MM.1S (cell line): Measurements from ENCODE around the gene PHLPP2.

ENCODE experiments used
- DNase-seq: peaks from one replicate; pipeline ENCODE4 v3.0.0-alpha.2; 2015
- H2AFZ ChIP-seq: fragments of 300-600 bp; sonication (generic); 2 replicates; pipeline ENCODE4 v1.6.0; 2016; ENCODE audit warnings: antibody characterized with exemption, low read length
- H3F3A ChIP-seq: fragments of 300-600 bp; sonication (generic); 2 replicates; pipeline ENCODE4 v1.6.1; 2016; ENCODE audit warnings: mild to moderate bottlenecking, antibody characterized with exemption, low read length, moderate library complexity, mixed read lengths; ENCODE audit not compliant: insufficient read depth
- H3K27ac ChIP-seq: fragments of 300-600 bp; sonication (generic); 2 replicates; pipeline ENCODE4 v1.5.1; 2016; ENCODE audit warnings: mild to moderate bottlenecking, low read length
- H3K27me3 ChIP-seq: fragments of 300-600 bp; sonication (generic); replicated peaks from 2 replicates; pipeline ENCODE4 v1.6.0; 2016; ENCODE audit warnings: low read length; ENCODE audit not compliant: insufficient read depth
- H3K36me3 ChIP-seq: fragments of 300-600 bp; sonication (generic); replicated peaks from 2 replicates; pipeline ENCODE4 v1.6.1; 2016; ENCODE audit warnings: mild to moderate bottlenecking, low read length, mixed read lengths; ENCODE audit not compliant: insufficient read depth
- H3K4me1 ChIP-seq: fragments of 300-600 bp; sonication (generic); 2 replicates; pipeline ENCODE4 v1.6.1; 2016; ENCODE audit warnings: low read length, mixed read lengths
- H3K4me2 ChIP-seq: fragments of 300-600 bp; sonication (generic); 2 replicates; pipeline ENCODE4 v1.6.0; 2016; ENCODE audit warnings: low read depth, low read length
- H3K4me3 ChIP-seq: fragments of 300-600 bp; sonication (generic); 2 replicates; pipeline ENCODE4 v1.5.1; 2016; ENCODE audit warnings: low read length, mixed read lengths
- H3K79me2 ChIP-seq: fragments of 300-600 bp; sonication (generic); 2 replicates; pipeline ENCODE4 v1.6.1; 2016; ENCODE audit warnings: mixed run types, low read length, mixed read lengths
- H3K9ac ChIP-seq: fragments of 300-600 bp; sonication (generic); 2 replicates; pipeline ENCODE4 v1.6.1; 2016; ENCODE audit warnings: low read length, mixed read lengths
- H3K9me2 ChIP-seq: fragments of 300-600 bp; sonication (generic); replicated peaks from 2 replicates; pipeline ENCODE4 v1.6.1; 2016; ENCODE audit warnings: mild to moderate bottlenecking, low read length, mixed read lengths; ENCODE audit not compliant: insufficient read depth
- H3K9me3 ChIP-seq: fragments of 300-600 bp; sonication (generic); replicated peaks from 2 replicates; pipeline ENCODE4 v1.6.1; 2016; ENCODE audit warnings: mild to moderate bottlenecking, low read length, mixed read lengths; ENCODE audit not compliant: insufficient read depth
- H4K20me1 ChIP-seq: fragments of 300-600 bp; sonication (generic); 2 replicates; pipeline ENCODE4 v1.6.1; 2016; ENCODE audit warnings: mild to moderate bottlenecking, low read length, moderate library complexity, mixed read lengths; ENCODE audit not compliant: insufficient read depth
- CTCF ChIP-seq: fragments of 300-600 bp; sonication (generic); IDR thresholded peaks from 2 replicates; pipeline ENCODE4 v1.5.1; 2016; ENCODE audit warnings: antibody characterized with exemption, low read length, mixed read lengths
- EZH2 ChIP-seq: fragments of 300-600 bp; sonication (generic); optimal IDR thresholded peaks from 2 replicates; pipeline ENCODE3; 2017; ENCODE audit warnings: low read depth, mild to moderate bottlenecking, antibody characterized with exemption, low read length, mixed read lengths
- EZH2phosphoT487 ChIP-seq: fragments of 300-600 bp; sonication (generic); IDR thresholded peaks from 2 replicates; pipeline ENCODE4 v1.6.1; 2018; ENCODE audit warnings: antibody characterized with exemption, low read length

PHLPP2 gene

GRCh38 chr16:71676236-71676635 is 48.3 kb downstream of the PHLPP2 start:
- H3K79me2 ChIP-seq = no peaks in the 10 kb centered on the region
- H3K4me2 ChIP-seq = no peak overlapping the region
- DNase-seq = no peak
- H3F3A ChIP-seq = no peaks in the 10 kb centered on the region
- no peaks in the 10 kb centered on the region for H3K4me1 ChIP-seq
- no peak overlapping the region for H3K27ac ChIP-seq
- H2AFZ ChIP-seq = no peak overlapping the region
- no peaks in the 10 kb centered on the region for H3K36me3 ChIP-seq
- H3K9me2 ChIP-seq = no peaks in the 10 kb centered on the region
- no peaks in the 10 kb centered on the region for H3K9me3 ChIP-seq
- no peak overlapping the region for H3K9ac ChIP-seq
- H3K4me3 ChIP-seq = no peak overlapping the region
- TF ChIP-seq EZH2phosphoT487 (no peak), EZH2 (no peak), CTCF (no peak)
- H3K27me3 ChIP-seq = no peaks in the 10 kb centered on the region
- no peaks in the 10 kb centered on the region for H4K20me1 ChIP-seq

- DNase-seq = no peak
- no peaks in the 10 kb centered on the region for H3K9me3 ChIP-seq
- no peaks in the 10 kb centered on the region for H3F3A ChIP-seq
- no peak overlapping the region for H2AFZ ChIP-seq
- H3K27ac ChIP-seq = no peak overlapping the region
- H3K4me1 ChIP-seq = no peaks in the 10 kb centered on the region
- H3K4me3 ChIP-seq = no peak overlapping the region
- no peaks in the 10 kb centered on the region for H3K79me2 ChIP-seq
- H3K9me2 ChIP-seq = no peaks in the 10 kb centered on the region
- H4K20me1 ChIP-seq = no peaks in the 10 kb centered on the region
- H3K9ac ChIP-seq = no peak overlapping the region
- H3K27me3 ChIP-seq = no peaks in the 10 kb centered on the region
- TF ChIP-seq CTCF (no peak), EZH2 (no peak), EZH2phosphoT487 (no peak)
- no peak overlapping the region for H3K4me2 ChIP-seq
- H3K36me3 ChIP-seq = no peaks in the 10 kb centered on the region
Observed at GRCh38 chr16:71675380-71675779, 49.1 kb downstream of the PHLPP2 start.

DNA sequence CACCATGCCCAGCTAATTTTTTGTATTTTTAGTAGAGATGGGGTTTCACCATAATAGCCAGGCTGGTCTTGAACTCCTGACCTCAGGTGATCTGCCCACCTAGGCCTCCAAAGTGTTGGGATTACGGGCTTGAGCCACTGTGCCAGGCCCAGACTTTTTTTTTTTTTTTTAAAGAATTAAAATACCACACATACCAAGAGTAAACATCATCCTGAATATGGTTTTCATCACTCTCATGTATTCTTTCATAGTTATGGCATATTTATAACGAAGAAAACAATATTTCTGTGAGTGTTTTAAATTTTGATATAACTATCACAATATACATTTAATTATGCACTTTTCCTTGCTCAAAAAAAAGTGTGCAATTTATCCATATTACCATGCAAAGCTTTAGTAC is 50.3 kb downstream of the PHLPP2 start:
- H3K4me2 ChIP-seq = no peak overlapping the region
- H3K4me3 ChIP-seq = no peak overlapping the region
- no peak for DNase-seq
- TF ChIP-seq CTCF = no peak
- TF ChIP-seq EZH2phosphoT487 = no peak
- no peak for TF ChIP-seq EZH2
- no peaks in the 10 kb centered on the region for H3K27me3 ChIP-seq
- H2AFZ ChIP-seq = no peak overlapping the region
- no peaks in the 10 kb centered on the region for H3K9me2 ChIP-seq
- no peaks in the 10 kb centered on the region for H3K9me3 ChIP-seq
- H4K20me1 ChIP-seq = no peaks in the 10 kb centered on the region
- H3K27ac ChIP-seq = no peak overlapping the region
- H3K9ac ChIP-seq = no peak overlapping the region
- H3K36me3 ChIP-seq = no peaks in the 10 kb centered on the region
- H3K79me2 ChIP-seq = no peaks in the 10 kb centered on the region
- H3K4me1 ChIP-seq = no peaks in the 10 kb centered on the region
- no peaks in the 10 kb centered on the region for H3F3A ChIP-seq
